SJSA1 (cell line): Measurements from ENCODE around the gene SERAC1. TPM values are rescaled to one million over a fixed set of nuclear protein-coding genes. Genes with fewer than 3 reads are reported as not detected.

Source experiments
- DNase-seq, 2 experiments: peaks; one replicate each; pipeline ENCODE4 v3.0.0-alpha.2; 2015 to 2020; ENCODE audit warnings: low spot score in 2 of 2, low read depth in 1 of 2
- H3K27ac ChIP-seq: fragments of 250-450 bp; sonication (Bioruptor Pico); 2 replicates; pipeline ENCODE4 v1.5.1; 2020; ENCODE audit warnings: mild to moderate bottlenecking, moderate library complexity
- H3K27me3 ChIP-seq: fragments of 250-450 bp; sonication (Bioruptor Pico); replicated peaks from 2 replicates; pipeline ENCODE4 v1.5.1; 2020; ENCODE audit warnings: mild to moderate bottlenecking, moderate library complexity
- H3K36me3 ChIP-seq: fragments of 250-450 bp; sonication (Bioruptor Pico); 2 replicates; pipeline ENCODE4 v1.5.1; 2020; ENCODE audit warnings: mild to moderate bottlenecking
- H3K4me1 ChIP-seq: fragments of 250-450 bp; sonication (Bioruptor Pico); replicated peaks from 2 replicates; pipeline ENCODE4 v1.6.1; 2021; ENCODE audit warnings: mild to moderate bottlenecking
- H3K4me3 ChIP-seq: fragments of 250-450 bp; sonication (Bioruptor Pico); 2 replicates; pipeline ENCODE4 v1.5.1; 2020; ENCODE audit warnings: mild to moderate bottlenecking
- H3K9me3 ChIP-seq: fragments of 250-450 bp; sonication (Bioruptor Pico); replicated peaks from 2 replicates; pipeline ENCODE4 v1.5.1; 2020; ENCODE audit warnings: mild to moderate bottlenecking
- total RNA-seq: library from RNA; depleted of rRNA; stranded (reverse); fragments of >200 nt; shearing (Covaris generic); gene quantifications from 2 replicates; pipeline ENCODE4 v1.2.3, GENCODE V29; 2014

SERAC1 gene
- total RNA-seq, 1 experiment from 2014 or later = 8.5 TPM

DNA sequence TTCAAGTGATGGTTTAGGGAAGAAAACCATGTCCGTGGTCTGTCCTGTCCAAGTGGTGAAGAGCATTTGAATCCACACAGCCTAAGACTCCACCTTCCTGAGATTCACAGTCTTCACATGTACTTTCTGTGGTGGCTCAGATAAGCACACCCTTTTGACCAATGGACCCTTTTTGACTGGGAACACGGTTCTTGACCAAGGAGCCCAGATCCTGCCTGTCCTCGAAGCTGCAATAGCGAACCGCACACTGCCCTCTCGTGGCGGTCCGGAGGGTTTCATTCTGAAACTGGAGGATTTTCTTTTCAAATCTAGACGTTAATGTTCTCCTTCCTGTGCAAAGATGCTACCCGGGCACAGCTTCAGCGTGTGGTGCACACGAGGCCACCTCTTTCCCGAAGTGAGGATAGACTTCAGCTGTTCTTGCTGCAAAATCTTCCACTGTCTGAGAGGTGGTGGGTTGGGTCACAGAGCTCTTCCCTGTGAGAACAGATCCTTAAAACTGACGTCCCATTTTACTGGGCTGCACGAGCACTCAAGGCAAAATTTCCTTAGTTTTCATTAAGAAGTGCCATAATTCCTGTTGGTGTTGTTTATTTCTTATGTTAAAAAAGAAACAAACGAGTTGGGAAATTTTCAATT lies 95.9 kb downstream of the SERAC1 start:
- H3K9me3 ChIP-seq = no peaks in the 10 kb centered on the region
- no peak overlapping the region for H3K27ac ChIP-seq
- H3K4me1 ChIP-seq = peaks cover 43% of the 10 kb centered on the region
- no peaks in the 10 kb centered on the region for H3K27me3 ChIP-seq
- no peak overlapping the region for H3K4me3 ChIP-seq
- peak; percentile 68 to 78 for DNase-seq
- peaks cover 58% of the 10 kb centered on the region for H3K36me3 ChIP-seq

DNA sequence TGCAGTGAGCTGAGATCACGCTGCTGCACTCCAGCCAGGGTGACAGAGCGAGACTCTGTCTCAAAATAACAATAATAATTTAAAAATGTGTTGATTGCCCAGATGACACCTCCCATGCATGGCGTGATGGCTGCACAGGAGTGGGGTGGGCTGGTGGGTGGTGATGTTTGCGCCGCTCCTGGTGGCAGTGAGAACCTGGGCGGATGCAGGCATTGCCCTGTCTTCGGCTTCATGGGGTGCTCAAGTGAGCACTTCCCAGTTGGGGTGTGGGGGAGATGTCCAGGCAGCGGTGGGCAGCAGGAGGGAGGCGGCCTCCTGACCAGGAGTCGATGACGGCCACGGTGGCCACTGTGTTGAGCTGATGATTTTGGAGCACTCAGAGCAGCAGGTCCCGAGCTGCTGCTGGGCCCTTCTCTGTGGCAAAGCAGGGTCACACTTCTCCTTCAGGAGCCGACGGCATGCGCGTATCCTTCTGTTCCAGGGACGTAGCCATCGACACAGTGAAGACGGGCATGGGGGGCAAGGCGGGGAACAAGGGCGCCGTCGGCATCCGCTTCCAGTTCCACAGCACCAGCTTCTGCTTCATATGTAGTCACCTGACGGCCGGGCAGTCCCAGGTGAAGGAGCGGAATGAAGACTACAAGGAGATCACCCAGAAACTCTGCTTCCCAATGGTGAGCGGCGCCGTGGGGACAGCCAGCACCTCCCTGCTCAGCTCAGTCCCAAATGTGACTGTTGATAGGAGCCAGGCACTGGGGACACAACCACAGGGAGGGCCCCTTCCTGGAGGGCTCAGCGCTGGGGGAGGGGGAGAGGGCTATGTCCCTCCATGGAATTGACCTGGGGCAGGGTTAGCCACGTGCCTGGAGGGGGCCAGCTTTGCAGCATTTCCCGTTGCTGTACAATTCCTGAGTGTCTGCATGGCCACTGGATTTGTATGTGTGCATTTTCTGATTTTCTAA lies 96.7 kb downstream of the SERAC1 start:
- Histone ChIP-seq H3K27me3 (no peaks in the 10 kb centered on the region), H3K9me3 (no peaks in the 10 kb centered on the region), H3K27ac (no peak overlapping the region), H3K36me3 (peaks cover 61% of the 10 kb centered on the region), H3K4me3 (no peak overlapping the region), H3K4me1 (peaks cover 51% of the 10 kb centered on the region)
- DNase-seq = no peak

DNA sequence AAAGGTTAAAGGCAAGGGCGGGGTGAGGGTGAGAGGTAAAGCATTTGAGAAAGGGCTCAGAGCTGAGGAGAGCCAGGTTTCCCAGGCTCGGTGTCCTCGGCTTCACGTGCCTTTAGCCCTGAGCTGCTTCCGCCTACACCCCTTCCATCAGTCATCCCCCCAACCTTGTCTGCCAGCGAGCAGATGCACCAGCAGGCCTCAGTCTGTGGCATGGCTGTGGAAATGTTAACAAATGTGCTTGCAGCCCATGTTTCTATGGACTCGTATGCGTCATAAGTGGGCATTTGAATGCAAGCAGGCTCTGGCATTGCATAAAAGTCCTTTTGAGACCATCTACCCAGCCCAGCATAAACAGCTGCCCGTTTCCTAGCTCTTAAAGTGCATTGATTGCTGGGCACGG lies 97.5 kb downstream of the SERAC1 start:
- no peak overlapping the region for H3K4me3 ChIP-seq
- H3K27me3 ChIP-seq = no peaks in the 10 kb centered on the region
- peaks cover 57% of the 10 kb centered on the region for H3K36me3 ChIP-seq
- peaks cover 51% of the 10 kb centered on the region for H3K4me1 ChIP-seq
- peak overlapping the region; percentile 95 for H3K27ac ChIP-seq
- H3K9me3 ChIP-seq = no peaks in the 10 kb centered on the region
- DNase-seq = no peak

DNA sequence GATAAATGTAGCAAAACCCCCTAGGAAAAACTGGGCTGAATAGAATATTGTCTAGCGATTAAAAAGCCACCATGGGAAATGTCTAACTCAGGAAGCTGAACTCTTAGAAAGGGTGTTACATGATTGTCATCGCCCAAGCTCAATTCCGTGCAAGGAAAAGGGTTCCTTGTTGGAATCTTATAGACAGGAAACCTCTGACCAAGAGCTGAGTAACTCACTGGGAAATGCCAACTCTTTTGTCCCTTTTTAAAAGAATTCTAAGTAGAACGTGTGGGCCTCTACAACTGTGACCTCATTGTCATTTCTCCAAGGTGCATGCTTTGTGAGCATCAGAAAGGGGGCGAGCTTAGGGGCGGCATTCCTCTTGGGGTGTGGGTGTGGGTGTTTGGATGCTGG lies 98.3 kb downstream of the SERAC1 start:
- Histone ChIP-seq H3K27me3 (no peaks in the 10 kb centered on the region), H3K27ac (peak overlapping the region; percentile 95), H3K9me3 (no peaks in the 10 kb centered on the region), H3K4me3 (no peak overlapping the region), H3K36me3 (peaks cover 59% of the 10 kb centered on the region), H3K4me1 (peaks cover 51% of the 10 kb centered on the region)
- peak; percentile 69 to 82 for DNase-seq

DNA sequence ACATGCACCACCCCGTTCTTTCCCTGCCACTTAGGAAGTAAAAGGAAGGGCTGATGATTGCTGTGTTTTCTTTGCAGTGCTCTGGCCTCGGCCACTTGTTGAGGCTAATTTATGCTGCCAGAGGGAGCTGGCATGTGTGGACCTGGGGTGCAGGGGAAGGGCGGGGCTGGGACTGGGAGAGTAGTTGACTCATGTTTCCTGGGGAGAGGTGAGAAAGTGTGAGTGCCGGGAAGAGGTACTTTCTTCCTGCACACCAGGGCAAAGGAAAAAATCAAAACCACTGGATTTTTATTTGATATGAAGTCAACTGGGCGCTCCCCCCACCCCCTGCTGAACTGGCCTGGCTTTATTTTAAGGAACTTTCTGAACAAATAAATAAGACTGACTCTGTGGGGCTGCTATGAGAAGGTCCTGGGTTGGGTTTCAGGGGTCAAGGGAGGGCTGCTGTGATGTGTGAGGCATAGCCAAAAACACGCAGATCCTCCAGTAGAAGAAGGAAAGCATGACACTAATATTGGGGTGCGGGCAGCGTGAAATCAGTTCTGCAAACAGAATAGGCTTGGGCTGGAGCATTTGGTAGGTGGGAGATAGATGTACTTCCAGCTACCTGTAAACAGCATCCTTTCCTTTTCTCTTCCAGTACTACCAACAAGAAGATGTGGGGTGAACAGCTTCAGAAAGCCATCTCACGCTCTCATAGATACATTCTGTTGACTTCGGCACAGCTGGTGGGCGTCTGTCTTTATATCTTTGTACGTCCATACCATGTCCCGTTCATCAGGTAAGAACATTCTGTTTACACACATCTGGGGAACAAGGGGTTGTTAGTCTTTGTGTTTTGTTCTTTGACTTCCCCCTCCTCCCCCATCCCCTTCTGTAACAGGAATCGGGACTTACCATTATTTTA lies 98.9 kb downstream of the SERAC1 start:
- peak overlapping the region; percentile 95 for H3K27ac ChIP-seq
- H3K27me3 ChIP-seq = no peaks in the 10 kb centered on the region
- H3K4me3 ChIP-seq = no peak overlapping the region
- peaks cover 51% of the 10 kb centered on the region for H3K4me1 ChIP-seq
- H3K9me3 ChIP-seq = no peaks in the 10 kb centered on the region
- H3K36me3 ChIP-seq = peaks cover 57% of the 10 kb centered on the region
- DNase-seq = peak; percentile 73 to 83

DNA sequence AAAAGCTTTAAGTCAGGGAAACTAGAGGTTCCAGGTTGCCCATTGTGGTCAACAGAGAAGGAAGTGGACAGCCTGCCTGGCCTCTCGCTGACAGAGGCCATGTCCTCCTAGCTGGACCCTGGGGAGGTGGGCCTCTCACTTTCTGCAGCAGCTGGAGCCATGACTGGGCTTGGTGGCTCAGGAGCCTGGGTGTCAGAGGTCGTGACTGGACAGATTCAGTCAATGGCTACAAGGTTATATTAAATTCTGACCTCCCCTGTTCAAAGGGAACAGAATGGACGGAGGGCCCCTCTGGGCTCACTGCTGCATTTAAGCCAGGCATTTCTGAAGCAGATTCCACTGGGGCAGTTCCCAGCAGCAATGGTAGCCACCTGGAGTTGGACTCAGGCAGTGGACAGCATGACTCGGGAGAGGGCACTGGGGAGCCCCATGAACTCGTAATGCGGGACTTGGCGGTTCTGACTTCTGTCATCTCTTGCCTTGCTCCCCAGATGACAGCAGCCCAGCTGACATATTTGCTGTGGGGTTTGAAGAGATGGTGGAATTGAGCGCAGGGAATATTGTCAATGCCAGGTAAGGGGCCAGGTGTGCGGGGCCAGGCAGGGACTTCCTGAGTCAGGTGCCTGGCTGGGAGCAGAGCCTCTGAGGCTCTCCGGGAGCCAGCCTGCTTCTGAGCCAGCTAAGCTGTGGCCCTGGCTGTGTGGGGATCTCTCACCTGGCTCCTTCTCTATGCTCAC lies 99.7 kb downstream of the SERAC1 start:
- DNase-seq = no peak
- peaks cover 56% of the 10 kb centered on the region for H3K36me3 ChIP-seq
- peaks cover 51% of the 10 kb centered on the region for H3K4me1 ChIP-seq
- H3K4me3 ChIP-seq = no peak overlapping the region
- H3K9me3 ChIP-seq = no peaks in the 10 kb centered on the region
- H3K27me3 ChIP-seq = no peaks in the 10 kb centered on the region
- H3K27ac ChIP-seq = peak overlapping the region; percentile 95

DNA sequence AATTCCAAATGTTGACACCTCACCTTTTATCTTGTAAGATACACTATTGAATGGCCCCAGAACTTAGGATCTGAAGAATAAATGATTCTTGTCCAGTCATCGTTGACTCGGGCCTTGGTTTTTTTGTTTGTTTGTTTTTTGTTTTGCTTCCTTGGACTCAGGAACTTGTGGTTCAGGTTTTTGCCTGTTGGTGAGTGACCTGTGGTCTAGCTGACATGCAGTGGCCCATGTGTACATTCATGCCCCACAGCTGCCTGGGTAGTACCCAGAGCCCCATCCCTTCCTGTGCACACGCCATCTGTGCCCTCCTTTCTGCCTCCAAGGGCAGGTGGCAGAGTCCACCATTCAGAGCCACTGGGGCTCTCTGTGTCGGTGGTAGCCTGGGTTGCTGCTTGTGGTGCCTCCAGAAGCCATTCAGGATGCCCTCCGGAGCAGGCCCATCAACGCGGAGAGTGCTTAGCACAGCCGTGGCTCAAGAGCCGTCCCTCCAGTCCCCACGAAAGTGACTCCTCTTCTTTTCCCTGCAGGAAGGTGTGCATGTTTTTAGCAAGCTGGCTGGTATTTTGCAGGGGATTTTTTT lies 100.5 kb downstream of the SERAC1 start:
- Histone ChIP-seq H3K27ac (peak overlapping the region; percentile 47), H3K36me3 (peaks cover 59% of the 10 kb centered on the region)

DNA sequence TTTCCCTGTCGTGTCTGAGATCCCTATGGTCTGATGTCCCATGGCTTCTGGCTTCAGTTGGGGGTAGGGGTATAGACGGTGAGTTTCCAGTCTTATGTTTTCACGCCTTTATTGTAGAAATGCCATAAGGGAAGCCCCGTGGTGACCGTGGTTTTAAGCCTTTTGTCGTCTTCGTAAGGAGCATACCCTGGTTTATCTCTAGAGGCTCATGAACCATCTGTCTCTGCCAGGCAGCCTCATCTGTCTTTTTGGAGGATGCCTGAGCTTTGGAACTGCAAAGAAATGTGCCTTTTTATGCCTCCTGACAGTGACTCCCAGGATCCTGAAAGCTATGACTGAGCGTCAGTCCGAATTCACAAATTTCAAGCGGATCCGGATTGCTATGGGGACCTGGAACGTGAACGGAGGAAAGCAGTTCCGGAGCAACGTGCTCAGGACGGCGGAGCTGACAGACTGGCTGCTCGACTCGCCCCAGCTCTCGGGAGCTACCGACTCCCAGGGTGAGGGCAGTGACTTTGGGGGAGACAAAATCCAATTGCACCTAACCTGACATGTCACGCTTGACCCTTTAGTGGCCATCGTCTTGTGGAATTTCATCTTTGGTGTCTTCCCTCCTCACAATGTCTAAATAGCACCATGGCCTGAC lies 101.8 kb downstream of the SERAC1 start:
- DNase-seq = no peak
- peaks cover 56% of the 10 kb centered on the region for H3K36me3 ChIP-seq
- no peak overlapping the region for H3K4me3 ChIP-seq
- 0 out of 2 replicates have a peak overlapping the region, but pooled peaks have one; percentile 47 for H3K27ac ChIP-seq
- H3K9me3 ChIP-seq = no peaks in the 10 kb centered on the region
- H3K27me3 ChIP-seq = no peaks in the 10 kb centered on the region
- H3K4me1 ChIP-seq = peaks cover 60% of the 10 kb centered on the region

More for the DNA sequence above, 100.5 kb downstream of the SERAC1 start:
- DNase-seq = peak in 1 of 2 experiments; percentile 37
- Histone ChIP-seq H3K9me3 (no peaks in the 10 kb centered on the region), H3K4me1 (peaks cover 55% of the 10 kb centered on the region), H3K4me3 (no peak overlapping the region), H3K27me3 (no peaks in the 10 kb centered on the region)

DNA sequence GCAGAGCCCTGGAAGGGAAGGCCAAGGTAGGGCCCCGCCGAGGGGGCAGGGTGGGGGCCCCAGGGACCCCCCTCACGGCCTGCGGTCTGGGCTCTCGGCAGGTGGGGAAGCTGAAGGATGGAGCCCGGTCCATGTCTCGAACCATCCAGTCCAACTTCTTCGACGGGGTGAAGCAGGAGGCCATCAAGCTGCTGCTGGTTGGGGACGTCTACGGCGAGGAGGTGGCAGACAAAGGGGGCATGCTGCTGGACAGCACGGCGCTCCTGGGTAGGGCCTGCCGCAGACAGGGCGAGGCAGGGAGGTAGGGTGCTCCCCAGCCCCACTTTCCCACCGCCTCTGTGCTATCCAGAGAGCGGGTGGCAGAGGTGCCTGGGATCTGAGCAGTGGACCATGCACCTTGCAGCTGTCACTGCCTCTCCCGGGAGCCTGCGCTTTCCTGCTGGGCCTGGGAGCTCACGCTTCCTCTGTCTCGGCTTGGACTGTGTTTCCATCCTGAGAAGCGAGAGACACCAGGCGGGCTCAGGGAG lies 103.3 kb downstream of the SERAC1 start:
- no peak for DNase-seq
- no peak overlapping the region for H3K4me3 ChIP-seq
- no peaks in the 10 kb centered on the region for H3K27me3 ChIP-seq
- peaks cover 63% of the 10 kb centered on the region for H3K4me1 ChIP-seq
- no peak overlapping the region for H3K27ac ChIP-seq
- peaks cover 46% of the 10 kb centered on the region for H3K36me3 ChIP-seq
- no peaks in the 10 kb centered on the region for H3K9me3 ChIP-seq

DNA sequence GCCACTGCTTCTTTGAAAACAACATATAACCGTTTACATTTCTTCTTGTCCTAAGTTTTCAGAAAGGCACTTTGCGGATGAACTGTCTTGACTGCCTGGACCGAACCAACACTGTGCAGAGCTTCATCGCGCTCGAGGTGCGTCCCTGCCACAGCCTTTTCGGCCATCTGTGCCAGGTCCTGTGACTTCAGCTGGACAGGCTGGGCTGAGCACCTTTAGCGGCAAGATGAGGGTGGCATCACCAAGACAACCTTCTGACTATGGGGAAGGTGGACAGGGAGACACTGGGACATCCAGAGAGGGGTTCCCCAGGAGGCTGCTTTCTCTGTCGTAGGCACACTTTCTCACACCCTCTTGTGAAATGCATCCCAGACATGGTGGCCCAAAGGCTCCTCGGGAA lies 104.3 kb downstream of the SERAC1 start:
- Histone ChIP-seq H3K27ac (no peak overlapping the region), H3K36me3 (peaks cover 49% of the 10 kb centered on the region), H3K4me3 (no peak overlapping the region)

DNA sequence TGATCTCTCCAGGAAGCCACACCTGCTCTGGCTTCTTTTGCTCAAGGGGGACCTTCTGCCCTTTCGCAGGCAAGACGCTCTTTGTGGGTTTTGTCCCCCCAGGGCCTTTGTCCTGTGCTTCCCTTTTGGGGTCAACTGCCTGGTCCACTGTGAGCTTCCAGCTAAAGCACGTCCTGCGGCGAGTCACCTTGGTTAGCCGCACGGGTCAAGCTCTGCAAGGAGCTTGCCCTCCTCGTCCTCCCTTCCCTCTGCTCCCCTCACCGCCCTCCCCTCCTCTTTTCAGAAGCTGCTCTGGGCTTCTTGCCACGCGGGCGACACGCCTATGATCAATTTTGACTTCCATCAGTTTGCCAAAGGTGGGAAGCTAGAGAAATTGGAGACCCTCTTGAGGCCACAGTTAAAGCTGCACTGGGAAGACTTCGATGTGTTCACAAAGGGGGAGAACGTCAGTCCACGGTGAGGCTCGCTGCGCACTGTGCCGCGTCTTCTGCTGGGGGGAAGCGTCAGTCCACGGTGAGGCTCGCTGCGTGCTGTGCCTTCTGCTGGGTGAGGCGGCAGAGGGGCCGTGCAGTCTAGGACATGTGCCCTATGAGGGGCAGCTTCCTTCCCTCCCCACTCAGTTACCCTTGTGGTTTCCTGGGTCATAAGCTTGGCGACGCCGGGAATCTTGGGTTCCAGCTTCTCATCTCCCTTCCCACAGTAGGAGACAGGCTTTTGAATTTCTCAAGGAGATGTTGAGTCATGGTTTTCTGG lies 106.2 kb downstream of the SERAC1 start:
- Histone ChIP-seq H3K27ac (peak overlapping the region; percentile 82), H3K4me3 (no peak overlapping the region), H3K36me3 (peaks cover 49% of the 10 kb centered on the region), H3K27me3 (no peaks in the 10 kb centered on the region), H3K9me3 (no peaks in the 10 kb centered on the region), H3K4me1 (peaks cover 57% of the 10 kb centered on the region)
- DNase-seq = no peak

More for the DNA sequence above, 104.3 kb downstream of the SERAC1 start:
- no peaks in the 10 kb centered on the region for H3K27me3 ChIP-seq
- peaks cover 55% of the 10 kb centered on the region for H3K4me1 ChIP-seq
- DNase-seq = no peak
- H3K9me3 ChIP-seq = no peaks in the 10 kb centered on the region

DNA sequence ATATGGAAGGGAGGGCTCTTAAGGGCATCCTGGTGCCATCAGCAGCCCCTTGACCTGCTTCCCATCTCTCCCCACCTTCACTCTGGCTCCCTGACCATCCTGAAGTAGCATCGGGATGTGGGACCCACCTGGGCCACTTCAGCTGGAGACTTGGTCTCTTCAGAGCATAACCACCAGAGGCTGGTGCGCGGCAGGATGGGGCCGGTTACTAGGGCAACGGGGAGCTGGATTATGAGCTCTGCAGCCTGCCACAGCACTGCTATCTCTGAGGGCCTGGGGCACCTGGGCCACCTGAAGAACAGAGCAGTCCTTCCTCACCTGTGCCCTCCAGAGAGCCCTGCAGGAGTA lies 106.7 kb downstream of the SERAC1 start:
- peaks cover 58% of the 10 kb centered on the region for H3K4me1 ChIP-seq

More for the DNA sequence above, 106.7 kb downstream of the SERAC1 start:
- no peaks in the 10 kb centered on the region for H3K9me3 ChIP-seq
- H3K4me3 ChIP-seq = no peak overlapping the region
- no peaks in the 10 kb centered on the region for H3K27me3 ChIP-seq
- peaks cover 46% of the 10 kb centered on the region for H3K36me3 ChIP-seq
- H3K27ac ChIP-seq = peak overlapping the region; percentile 82
- DNase-seq = no peak
